ENCODE results near the gene CLINT1.
A peak's percentile ranks its signal among the peaks of the same experiment; 100 is the strongest.
"Not testable (repeated sequence)": the region's sequence is repeated elsewhere in the genome, so short reads cannot be mapped to it uniquely, and the experiment has no call there.

The CLINT1 gene

DNA sequence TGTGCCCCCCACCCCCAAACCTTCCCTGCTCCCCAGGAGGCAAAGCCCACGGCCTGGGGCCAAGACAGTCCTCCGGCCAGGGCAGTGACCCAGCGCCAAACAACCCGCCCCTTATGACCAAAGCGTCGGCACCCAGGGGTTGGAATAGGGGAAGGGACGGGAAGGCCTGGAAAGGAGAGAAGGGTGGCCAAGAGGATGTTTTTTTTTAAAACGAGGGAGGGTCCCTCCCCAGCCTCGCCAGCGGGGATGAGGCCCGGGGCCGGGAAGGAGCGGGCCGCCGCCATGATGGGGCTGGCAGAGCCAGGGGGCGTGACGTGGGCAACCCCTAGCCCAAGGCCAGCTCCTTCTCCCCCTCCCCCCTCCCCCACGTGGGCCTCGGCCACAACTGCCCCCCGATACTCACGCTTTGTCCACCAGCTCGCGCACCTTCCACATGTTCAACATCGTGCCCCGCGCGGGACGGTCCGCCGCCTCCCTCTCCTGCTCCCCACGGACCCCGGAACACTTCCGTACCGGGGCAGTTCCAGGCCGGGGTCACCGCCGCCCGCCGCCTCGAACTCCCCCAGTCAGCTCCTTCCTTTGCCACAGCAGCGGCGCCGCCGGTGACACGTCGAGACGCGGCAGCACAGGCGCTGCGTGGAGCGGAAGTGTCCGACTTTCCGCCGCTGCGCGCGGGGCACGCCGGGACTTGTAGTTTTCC, at the start of gene CLINT1:
Gene CLINT1, minus strand, starts transcription at position 619 of the 700 bp plus-strand sequence. Its CDS starts 175 bp downstream, at position 444.
- peak; percentile 77 for DNase-seq

DNA sequence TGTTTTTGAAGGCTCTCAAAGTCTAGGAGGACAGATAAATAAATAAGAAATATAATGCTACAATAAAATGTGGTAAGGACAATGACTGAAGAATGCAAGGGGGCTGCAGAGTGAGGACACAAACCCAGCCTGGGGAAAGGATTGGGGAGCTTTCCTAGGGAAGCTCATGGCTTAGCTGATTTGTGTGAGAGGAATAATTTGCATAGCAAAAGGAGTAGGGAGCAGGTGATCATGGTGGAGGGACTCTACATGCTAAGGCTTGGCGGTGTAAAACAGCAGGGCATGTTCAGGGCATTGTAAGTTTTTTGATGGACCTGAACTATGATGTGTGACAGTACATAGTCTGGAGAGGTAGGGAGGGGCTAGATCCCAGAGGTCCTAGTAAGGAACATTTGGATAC, 49.5 kb upstream of the CLINT1 start:
- DNase-seq, result no peak

DNA sequence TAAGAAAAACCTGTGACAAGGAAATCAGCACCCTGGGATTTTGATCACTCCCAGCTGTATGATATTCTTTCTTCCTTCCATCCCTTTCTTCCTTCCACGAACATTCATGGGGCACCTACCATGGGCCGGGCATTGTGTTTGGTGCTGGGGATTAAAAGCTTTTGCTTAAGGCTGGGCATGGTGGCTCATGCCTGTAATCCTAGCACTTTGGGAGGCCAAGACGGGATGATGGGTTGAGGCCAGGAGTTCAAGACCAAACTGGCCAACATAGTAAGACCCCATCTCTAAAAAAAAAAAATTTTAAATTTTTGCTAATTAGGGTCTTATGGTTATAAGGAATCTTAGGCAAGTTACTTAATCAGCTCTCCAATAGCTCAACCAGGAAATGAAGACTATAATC, 48.5 kb upstream of the CLINT1 start:
- no peak for DNase-seq

DNA sequence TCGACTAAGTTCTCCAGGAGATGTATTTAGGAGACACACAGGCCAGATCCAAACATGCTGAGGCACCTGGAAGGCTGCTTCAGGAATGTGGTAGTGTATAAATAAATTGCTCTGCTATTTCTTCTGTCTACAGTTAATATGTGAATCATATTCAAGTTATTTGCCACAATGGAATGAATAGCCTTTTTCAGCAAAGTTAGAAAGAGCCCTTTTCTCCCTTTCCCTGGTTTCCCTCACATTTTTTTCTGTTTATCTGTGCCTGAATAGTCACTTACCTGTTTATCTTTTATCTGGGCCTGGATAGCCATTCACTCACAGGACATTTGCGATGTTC, 44.1 kb upstream of the CLINT1 start:
- DNase-seq, result no peak

DNA sequence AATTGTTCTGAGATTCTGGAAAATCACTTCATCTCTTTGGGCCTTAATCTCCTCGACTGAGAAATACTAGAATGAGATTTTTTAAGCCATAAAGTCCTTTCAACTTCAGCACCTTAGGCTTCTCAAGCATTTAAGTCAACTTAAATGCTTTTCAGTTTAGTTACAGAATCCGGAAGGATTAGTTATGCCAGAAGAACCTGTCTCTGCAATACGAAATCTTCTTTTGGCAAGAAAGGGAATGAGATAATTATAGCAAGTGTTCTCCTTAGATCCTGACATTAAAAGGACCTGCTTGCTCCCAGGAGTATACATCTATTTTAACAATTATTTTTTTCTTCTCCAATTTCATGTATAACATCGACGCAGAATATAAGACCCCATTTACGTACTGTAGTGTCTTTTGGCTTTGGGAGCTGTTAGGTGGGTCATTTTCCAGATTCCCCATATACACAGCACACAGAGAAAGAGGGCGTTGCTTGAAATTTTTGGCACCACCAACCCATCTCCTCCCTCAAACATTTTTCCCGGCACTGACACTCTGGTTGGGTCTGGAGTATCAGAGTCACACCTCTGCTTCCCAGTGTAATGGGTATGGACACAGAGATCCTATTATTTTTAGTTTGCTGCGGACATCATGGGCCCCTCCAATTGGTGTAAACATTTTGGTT, 43.6 kb upstream of the CLINT1 start:
- no peak for DNase-seq

DNA sequence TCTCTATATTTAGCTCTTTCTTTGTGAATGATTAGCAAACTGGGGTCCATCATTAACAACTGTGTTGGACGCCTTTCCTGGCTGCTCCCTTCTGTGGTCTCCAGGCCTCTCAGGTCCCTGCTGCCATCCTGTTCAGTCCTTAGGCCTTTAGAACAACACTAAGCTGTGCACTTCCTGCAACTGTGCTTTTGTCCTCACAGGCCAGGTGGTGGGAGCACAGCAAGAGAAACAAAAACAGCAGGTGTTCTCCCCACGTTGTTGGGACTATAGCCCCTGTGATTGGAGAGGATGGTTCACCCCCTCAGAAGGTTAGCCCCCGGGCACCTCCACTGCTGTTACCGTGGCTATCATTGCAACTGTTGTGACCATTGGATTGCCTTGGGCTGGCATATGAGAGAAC, 41.7 kb upstream of the CLINT1 start:
- no peak for DNase-seq

DNA sequence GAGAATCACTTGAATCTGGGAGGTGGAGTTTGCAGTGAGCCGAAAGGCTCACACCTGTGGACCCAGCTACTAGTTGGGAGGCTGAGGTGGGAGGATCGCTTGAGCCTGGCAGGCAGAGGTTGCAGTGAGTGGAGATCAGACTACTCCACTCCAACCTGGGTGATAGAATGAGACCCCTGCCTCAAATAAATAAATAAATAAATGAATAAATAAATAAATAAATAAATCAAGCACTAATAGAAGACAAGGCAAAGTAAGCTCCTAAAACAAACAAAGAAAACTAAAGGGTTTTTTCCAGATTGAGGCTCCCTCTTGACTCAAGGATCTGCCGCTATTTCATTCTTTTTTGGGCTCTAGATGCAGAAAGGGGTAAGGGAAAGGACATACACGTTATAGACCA, 34.7 kb upstream of the CLINT1 start:
- DNase-seq, result no peak

DNA sequence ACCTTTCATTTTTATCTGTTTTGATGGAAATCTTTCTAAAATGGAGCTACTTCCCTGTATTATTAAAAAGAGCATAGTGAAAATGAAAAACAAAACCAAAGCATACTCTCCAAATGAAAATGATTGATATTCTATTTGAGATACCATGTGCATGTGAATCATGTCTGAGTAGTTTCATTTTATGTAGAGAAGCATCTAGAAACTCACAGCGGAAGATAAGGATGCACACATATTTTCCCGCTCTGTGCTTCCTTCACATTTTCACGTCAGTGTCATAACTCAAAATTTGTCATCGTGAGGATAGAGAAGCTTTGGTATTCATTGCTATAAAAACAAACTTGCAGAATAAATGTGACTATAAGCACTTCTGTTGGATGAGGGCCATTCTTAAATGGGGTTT, 34.0 kb upstream of the CLINT1 start:
- no peak for DNase-seq

DNA sequence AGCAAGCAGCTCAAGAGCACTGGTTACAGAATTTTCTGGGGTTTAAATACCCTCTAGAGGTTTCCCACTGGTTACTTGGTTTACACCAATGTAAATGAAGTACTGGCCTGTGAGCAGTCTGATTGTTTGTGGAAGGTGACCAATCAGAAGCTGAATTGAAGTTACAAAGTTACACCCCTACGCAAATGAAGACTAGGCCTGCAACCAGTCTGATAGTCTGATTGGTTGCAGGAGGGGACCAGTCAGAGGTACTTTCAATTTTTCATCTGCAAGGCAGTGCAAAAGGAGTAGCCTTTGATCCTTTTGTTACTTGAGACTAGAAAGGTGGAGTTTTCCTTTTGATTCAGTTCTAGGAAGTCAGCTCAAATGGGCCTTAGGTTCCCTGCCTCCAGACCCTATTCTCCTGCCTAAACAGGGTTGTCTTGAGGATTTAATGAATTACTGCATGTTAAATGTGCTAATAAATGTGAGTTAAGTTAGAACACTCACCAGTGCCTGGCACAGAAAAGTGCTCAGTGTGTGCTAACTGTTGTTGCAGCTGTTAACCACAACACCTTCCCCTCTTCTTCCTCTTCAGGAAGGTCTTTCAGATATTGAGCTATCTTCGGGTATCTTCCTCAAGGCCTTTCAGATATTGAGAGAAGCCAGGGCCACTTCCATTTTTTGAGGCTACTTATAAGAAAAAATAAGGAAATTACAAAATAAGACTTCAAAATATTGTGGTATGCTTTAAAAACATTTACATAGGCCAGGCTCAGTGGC, 32.1 kb upstream of the CLINT1 start:
- no peak for DNase-seq

DNA sequence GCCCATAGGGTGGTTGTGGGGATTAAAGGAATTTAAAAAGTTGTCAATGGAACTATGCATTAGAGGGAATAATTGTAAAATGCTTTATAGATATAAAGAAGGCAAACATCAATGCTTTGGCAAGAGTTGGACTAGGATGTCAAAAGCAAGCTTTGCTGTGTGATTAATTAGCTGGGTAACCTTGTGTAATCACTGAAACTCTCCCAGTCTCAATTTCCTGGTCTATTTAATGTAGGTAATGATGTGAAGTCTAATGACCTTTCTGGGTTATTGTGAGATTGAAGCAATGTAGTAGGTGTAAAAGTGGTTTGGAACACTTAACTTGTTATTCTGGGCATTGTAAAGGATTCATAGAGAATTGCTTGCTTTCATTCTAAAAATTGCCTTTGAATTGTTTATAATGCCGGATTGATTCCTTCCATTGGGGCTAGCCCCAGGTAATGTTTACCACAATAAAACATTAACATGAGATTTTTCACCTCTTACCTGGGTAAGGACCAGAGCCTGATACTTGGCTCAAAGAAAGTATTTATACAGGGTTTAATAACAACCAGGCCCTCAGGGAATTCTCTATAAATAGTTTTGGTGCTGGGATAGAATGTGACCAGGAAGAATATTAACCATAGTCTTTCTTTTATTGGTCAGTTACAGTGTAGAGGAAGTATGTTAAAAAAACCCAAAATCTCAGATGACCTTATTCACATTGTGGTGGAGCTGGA, 30.0 kb upstream of the CLINT1 start:
- DNase-seq, result no peak

DNA sequence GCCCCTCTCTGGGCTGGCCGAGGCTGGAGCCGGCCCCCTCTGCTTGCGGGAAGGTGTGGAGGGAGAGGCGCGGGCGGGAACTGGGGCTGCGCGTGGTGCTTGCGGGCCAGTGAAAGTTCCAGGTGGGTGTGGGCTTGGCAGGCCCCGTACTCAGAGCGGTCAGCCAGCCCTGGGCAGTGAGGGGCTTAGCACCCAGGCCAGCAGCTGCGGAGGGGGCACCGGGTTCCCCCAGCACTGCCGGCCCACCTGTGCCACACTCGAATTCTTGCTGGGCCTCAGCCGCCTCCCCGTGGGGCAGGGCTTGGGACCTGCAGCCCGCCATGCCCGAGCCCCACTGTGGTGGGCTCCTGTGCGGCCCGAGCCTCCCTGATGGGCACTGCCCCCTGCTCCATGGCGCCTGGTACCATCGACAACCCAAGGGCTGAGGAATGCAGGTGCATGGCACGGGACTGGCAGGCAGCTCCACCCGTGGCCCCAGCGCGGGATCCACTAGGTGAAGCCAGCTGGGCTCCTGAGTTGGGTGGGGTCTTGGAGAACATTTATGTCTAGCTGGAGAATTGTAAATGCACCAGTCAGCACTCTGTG, 27.9 kb upstream of the CLINT1 start:
- DNase-seq, result no peak

DNA sequence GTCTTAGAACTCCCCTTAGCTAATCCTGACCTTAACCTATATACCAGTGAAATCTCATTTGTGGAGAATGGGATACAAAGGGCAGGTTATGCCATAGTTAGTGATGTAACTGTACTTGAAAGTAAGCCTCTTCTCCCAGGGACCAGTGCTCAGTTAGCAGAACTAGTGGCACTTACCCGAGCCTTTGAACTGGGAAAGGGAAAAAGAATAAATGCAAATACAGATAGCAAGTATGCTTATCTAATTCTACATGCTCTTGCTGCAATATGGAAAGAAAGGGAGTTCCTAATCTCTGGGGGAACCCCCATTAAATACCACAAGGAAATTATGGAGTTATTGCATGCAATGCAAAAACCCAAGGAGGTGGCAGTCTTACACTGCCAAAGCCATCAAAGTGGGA, 26.1 kb upstream of the CLINT1 start:
- not testable (repeated sequence) for DNase-seq

DNA sequence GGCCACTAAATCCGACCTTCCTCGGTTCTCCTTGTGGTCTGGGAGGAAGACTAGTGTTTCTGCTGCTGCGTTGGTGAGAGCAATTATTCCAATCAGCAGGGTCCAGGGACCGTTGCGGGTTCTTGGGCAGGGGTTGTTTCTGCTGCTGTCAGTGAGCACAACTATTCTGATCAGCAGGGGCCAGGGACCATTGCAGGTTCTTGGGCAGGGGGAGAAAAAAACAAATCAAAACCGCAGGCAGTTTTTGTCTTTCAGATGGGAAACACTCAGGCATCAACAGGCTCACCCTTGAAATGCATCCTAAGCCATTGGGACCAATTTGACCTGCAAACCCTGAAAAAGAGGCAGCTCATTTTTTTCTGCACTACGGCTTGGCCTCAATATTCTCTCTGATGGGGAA, 22.6 kb upstream of the CLINT1 start:
- DNase-seq, result not testable (repeated sequence)

DNA sequence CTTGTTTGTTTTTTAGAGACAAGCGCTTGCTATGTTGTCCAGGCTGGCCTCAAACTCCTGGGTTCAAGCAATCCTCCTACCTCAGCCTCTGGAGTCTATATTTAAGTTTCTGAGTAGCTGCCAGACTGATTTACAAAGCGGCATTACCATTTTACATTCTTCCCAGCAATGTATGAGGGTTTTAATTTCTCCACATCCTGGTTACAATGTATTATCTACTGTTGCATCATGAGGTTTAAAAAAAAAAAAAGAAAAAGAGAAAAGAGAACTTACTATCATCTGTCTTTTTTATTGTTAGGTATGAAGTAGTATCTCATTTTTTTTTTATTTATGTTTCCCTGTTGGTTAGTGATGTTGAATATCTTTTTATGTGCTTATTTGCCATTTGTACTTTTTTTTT, 18.9 kb upstream of the CLINT1 start:
- DNase-seq, result no peak

DNA sequence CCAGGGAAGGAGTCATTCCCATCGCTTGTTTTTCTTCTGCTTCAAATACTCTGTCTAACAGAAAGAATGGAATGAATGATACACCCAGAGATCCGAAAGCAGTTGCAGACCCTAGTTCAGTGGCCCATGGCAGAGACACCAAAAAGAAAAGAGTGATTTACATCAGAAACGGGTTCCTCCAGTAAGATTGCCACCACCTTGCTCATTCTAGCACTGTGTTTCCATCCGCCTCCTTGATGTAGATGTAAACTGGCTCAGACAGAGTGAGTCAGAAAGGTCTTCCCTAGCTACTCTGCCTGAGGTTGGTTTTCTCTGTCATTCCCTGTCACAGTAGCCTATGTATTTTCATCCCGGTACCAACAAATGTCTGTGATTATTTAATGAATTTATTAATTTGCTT, 15.9 kb upstream of the CLINT1 start:
- no peak for DNase-seq

DNA sequence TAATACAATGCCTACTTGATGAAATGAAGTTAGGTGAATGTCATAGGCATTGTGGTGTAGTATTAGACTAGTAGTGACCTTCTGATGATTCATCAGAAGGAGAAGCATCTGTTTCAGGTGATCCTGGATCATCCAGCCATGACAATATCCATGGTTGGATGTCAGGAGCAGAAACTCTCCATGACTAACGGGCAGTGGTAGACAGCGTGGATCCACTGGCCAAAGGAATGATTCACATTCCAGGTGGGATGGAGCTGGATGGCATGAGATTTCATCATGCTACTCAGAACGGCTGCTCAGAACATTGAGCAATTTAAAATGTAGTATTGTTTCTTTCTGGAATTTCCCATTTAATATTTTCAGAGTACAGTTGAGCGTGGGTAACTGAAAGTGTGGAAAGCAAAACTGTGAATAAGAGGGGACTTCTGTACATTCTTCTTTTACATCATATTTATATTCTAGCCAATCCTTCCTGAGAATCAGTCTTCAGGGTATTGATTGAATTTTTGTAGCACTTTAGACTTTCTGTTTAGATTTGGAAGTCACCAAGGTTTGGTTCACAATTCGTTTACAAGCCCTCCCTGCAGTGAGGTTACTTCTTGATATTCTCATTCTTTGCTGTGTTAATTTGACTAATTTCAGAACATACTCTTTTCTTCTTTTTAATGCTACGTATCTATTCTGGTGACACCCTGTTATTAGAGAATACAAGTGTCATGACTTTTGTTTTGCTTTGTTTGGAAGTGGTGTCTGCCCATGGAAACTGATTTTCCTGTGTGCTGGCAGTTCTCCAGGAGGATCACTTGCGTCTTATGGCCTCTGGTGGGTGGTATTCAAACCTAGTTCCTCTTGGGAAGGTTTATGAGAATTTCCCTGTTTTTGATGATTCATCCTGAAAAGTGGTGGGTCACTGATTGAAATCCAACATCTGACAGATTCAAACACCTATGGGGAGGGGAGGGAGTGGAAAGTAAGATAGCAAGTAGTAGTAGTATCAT, 12.2 kb upstream of the CLINT1 start:
- DNase-seq, result peak; percentile 92

DNA sequence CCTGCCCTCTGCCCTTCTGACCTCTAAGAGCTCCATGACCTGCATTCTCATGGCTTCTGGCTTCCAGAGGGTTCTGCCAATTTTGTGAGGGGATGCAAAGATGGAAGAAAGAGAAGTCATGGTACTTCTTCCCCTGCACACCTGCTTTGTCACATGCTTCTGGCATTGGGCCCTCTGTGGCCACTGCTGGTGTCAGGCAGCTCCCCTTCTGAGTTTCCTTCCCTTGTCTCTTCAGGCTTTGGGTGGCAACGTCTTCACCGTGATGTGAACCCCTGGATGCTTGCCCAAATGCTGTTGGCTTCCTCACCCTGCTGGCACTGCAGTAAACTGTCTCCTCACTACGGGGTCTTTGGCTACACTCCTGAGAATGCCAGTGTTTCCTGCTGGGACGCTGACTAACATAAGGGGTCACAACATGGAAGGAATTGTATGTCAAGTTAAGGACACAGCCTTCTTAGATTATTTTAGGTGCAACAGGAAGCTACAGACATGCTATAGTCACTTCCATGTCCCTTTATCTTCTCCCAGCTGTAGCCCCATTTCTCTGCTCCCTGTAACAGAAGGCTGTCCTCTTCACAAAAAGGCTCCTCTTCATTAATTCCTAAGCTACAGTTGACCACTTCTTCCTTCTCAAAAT, 8.9 kb upstream of the CLINT1 start:
- DNase-seq, result no peak

DNA sequence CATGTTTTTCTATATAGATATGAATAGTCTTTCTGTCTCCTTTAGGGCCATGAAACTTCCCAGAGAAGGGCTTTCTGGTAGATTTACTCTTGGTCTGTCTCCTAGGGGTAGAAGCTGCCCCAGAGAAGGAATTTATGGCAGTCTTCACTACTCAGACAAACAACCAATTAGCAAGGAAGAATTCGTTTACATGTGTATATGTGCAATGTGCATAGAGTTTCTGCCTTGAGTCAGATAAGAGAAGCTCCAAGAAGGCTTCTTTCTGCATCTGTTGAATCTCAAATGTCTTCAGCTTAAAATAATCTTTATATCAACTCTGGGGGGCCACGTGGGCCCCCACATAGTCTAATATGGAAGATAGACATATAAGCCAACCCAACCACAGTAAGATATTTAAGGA, 7.6 kb upstream of the CLINT1 start:
- DNase-seq, result no peak

DNA sequence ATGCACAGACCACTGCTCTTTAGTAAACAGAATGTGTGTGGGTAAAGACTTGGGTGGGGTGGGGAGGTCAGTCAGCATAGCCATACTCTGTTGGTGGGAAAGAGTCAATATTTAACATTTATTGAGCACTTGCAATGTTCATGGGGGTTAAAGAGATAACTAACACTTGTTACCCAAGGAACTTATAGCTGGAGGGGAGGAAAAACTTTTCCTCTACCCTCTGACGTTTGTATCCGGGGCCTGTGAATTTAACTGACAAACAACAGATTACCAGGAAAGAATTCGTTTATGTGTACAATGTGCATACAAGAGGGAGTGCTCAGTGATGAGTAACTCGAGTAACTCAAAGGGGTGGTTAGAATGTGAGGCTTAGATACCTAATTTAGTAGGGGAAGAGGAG, 6.8 kb upstream of the CLINT1 start:
- DNase-seq, result no peak

DNA sequence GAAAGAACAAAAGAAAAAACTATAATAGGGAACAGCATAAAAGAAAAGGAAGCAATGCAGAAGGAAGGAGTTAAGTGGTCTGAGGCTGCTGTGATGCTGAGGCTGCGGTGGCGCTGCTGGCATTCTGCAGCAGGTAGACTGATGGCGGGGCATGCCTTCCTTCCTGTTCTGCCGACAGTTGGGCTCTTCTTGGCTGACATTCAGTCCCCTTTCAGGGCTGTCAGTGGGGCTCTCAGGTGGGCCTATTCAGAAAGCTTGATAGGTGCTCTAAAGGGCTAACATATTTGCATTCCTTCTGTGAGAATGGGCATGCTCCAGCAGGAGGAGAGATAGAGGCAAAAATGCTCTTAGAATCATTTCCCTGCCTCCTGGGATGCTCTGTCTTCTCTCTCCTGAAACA, 5.1 kb upstream of the CLINT1 start:
- no peak for DNase-seq

DNA sequence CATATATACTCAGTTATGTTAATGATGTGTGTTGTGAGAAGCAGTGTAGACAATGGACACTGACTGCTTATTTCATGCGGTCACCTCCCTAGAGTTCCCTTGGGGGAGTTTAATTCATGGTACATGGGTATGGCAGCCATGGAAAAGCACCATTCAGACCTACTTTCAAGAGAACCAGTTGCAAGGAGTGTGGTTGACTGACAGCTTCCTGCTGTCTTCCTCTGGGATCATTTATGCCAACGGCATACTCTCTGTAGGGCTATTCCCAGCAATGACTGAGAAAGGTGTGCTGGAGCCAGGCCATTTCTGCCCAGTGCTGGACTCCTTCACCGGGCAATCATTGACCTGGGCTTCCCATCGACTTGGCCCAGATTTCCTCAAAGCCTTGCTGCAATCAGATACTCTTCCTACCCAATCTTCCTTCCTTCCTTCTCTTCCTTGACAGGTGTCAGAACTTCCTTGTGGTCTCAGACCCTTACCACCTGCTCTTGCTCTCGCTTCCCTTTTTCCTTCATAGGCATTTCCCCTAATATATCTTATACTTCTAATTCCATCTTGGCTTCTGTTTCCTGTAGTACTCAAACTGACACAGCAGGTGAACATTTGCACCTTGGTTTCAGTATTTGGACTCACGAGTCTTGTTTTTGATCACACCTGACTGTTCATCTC, 3.4 kb upstream of the CLINT1 start:
- DNase-seq, result no peak

All from kidney glomerular epithelial cell (primary cell).